Astrocyte (in vitro differentiated cells and primary cell): ENCODE data around the gene RNPS1. TPM values are rescaled to one million over a fixed set of nuclear protein-coding genes. Genes with fewer than 3 reads are reported as not detected.

ENCODE experiments used
- DNase-seq: peaks from one replicate; pipeline ENCODE4 v3.0.0-alpha.2; 2010; ENCODE audit warnings: low read depth
- FAIRE-seq: peaks from 2 replicates; lab custom pipeline; 2011; peaks lifted over from hg19 to GRCh38; lab: Jason Lieb, UNC
- H2AFZ ChIP-seq: 2 replicates; pipeline ENCODE4 v1.6.0; 2012; ENCODE audit warnings: low read depth, low read length, inconsistent platforms
- H3K27ac ChIP-seq: 2 replicates; pipeline ENCODE4 v1.5.1; 2011; ENCODE audit warnings: low read depth, low read length, inconsistent platforms
- H3K27me3 ChIP-seq: 2 replicates; pipeline ENCODE4 v1.6.0; 2011; ENCODE audit warnings: low read length, inconsistent platforms; ENCODE audit not compliant: insufficient read depth
- H3K36me3 ChIP-seq: 2 replicates; pipeline ENCODE4 v1.5.1; 2011; ENCODE audit warnings: low read length, inconsistent platforms; ENCODE audit not compliant: insufficient read depth
- H3K4me1 ChIP-seq: 2 replicates; pipeline ENCODE4 v1.5.1; 2011; ENCODE audit warnings: low read length, inconsistent platforms; ENCODE audit not compliant: insufficient read depth
- H3K4me2 ChIP-seq: 2 replicates; pipeline ENCODE4 v1.6.0; 2012; ENCODE audit warnings: low read length, inconsistent platforms
- H3K4me3 ChIP-seq: 2 replicates; pipeline ENCODE4 v1.5.1; 2011; ENCODE audit warnings: low read depth, mild to moderate bottlenecking, low read length, inconsistent platforms; ENCODE audit not compliant: insufficient read depth
- H3K79me2 ChIP-seq: 2 replicates; pipeline ENCODE4 v1.6.0; 2012; ENCODE audit warnings: mild to moderate bottlenecking, low read length, inconsistent platforms; ENCODE audit not compliant: insufficient read depth
- H3K9ac ChIP-seq: 2 replicates; pipeline ENCODE4 v1.6.0; 2012; ENCODE audit warnings: mild to moderate bottlenecking, low read length, inconsistent platforms
- H3K9me3 ChIP-seq: 2 replicates; pipeline ENCODE4 v1.5.1; 2012; ENCODE audit warnings: low read depth, mild to moderate bottlenecking, low read length, inconsistent platforms; ENCODE audit not compliant: insufficient read depth
- H4K20me1 ChIP-seq: 2 replicates; pipeline ENCODE4 v1.6.0; 2012; ENCODE audit warnings: low read length, inconsistent platforms; ENCODE audit not compliant: insufficient read depth
- H3K27ac Mint-ChIP-seq: one replicate; pipeline ENCODE4 v1.8.0; 2021; ENCODE audit warnings: mild to moderate bottlenecking, mixed read lengths; ENCODE audit not compliant: unreplicated experiment
- H3K27me3 Mint-ChIP-seq: one replicate; pipeline ENCODE4 v1.8.0; 2021; ENCODE audit warnings: low read depth, mixed read lengths; ENCODE audit not compliant: unreplicated experiment
- H3K36me3 Mint-ChIP-seq: one replicate; pipeline ENCODE4 v1.8.0; 2021; ENCODE audit warnings: low read depth, mixed read lengths; ENCODE audit not compliant: unreplicated experiment
- H3K4me1 Mint-ChIP-seq: one replicate; pipeline ENCODE4 v1.8.0; 2021; ENCODE audit warnings: low read depth, mixed read lengths; ENCODE audit not compliant: unreplicated experiment
- H3K4me3 Mint-ChIP-seq: one replicate; pipeline ENCODE4 v1.8.0; 2021; ENCODE audit warnings: mild to moderate bottlenecking, moderate library complexity, mixed read lengths; ENCODE audit not compliant: unreplicated experiment
- H3K9me3 Mint-ChIP-seq: one replicate; pipeline ENCODE4 v1.8.0; 2021; ENCODE audit warnings: mild to moderate bottlenecking, mixed read lengths; ENCODE audit not compliant: unreplicated experiment
- CTCF ChIP-seq: IDR thresholded peaks from 2 replicates; pipeline ENCODE4 v1.5.1; 2011; ENCODE audit warnings: low read depth, mild to moderate bottlenecking, inconsistent platforms, low read length, moderate library complexity; ENCODE audit not compliant: insufficient read depth
- EZH2 ChIP-seq: IDR thresholded peaks from 2 replicates; pipeline ENCODE4 v1.6.1; 2012; ENCODE audit warnings: mild to moderate bottlenecking, low read length, inconsistent platforms; ENCODE audit not compliant: insufficient read depth
- total RNA-seq: library from RNA; stranded (reverse); gene quantifications from 2 replicates; pipeline ENCODE4 v1.2.1, GENCODE V29; 2021

Gene RNPS1
- total RNA-seq, 1 donor from 2014 or later = 209 TPM

- peaks cover 43% of the 10 kb centered on the region for H4K20me1 ChIP-seq
- H2AFZ ChIP-seq = no peak within 1 kb of the TSS
- FAIRE-seq (no peak), DNase-seq (peak; percentile 84)
- TF ChIP-seq EZH2 (no peak), CTCF (peak; percentile 19)
- Mint-ChIP-seq H3K9me3 (no peaks in the 10 kb centered on the region), H3K4me3 (peak within 1 kb of the TSS; percentile 92), H3K27ac (peak within 1 kb of the TSS; percentile 89), H3K36me3 (peaks cover 8% of the 10 kb centered on the region), H3K27me3 (no peaks in the 10 kb centered on the region), H3K4me1 (peaks cover 9% of the 10 kb centered on the region)
- H3K79me2 ChIP-seq = peaks cover 8% of the 10 kb centered on the region
- H3K4me1 ChIP-seq = peaks cover 7% of the 10 kb centered on the region
- H3K4me2 ChIP-seq = peak within 1 kb of the TSS; percentile 89
- peak within 1 kb of the TSS; percentile 72 for H3K4me3 ChIP-seq
- H3K9ac ChIP-seq = peak within 1 kb of the TSS; percentile 85
- H3K27me3 ChIP-seq = no peaks in the 10 kb centered on the region
- H3K27ac ChIP-seq = peak within 1 kb of the TSS; percentile 50
- H3K36me3 ChIP-seq = peaks cover 28% of the 10 kb centered on the region
- no peaks in the 10 kb centered on the region for H3K9me3 ChIP-seq
Measured at GRCh38 chr16:2251296-2252111, 16.4 kb downstream of the RNPS1 start, which contains the start of gene ECI1. Gene ECI1 (minus strand): TSS chr16:2251587. CDS start chr16:2251566, 21 bp downstream.

DNA sequence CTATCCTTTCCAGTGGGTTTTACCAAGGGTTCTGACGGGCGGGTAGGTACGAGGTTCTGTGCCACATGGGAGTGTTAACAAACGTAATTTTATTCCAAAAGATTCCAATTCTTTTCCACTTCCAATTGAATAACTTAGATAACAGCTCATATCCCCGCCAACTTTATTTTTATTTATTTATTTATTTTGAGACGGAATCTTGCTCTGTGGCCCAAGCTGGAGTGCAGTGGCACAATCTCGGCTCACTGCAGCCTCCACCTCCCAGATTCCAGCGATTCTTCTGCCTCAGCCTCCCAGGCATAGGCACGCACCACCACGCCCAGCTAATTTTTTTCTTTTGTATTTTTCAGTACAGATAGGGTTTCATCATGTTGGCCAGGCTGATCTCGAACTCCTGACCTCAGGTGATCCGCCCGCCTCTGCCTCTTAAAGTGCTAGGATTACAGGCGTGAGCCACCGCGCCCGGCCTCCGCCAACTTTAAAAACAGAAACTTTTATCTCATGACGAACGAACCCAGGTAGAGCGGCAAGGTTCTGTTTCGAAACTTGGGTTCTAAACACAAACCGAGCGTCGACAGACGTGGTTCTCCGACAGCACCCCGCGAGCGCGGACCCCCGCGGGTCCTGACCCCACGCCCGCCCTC lies 17.2 kb downstream of the RNPS1 start:
- Histone ChIP-seq H3K4me1 (peaks cover 7% of the 10 kb centered on the region), H3K27me3 (no peaks in the 10 kb centered on the region), H3K79me2 (peaks cover under 1% of the 10 kb centered on the region), H3K9me3 (no peaks in the 10 kb centered on the region), H3K36me3 (peaks cover 27% of the 10 kb centered on the region), H4K20me1 (peaks cover 36% of the 10 kb centered on the region), H3K9ac (peak overlapping the region; percentile 85), H2AFZ (no peak overlapping the region), H3K4me3 (peak overlapping the region; percentile 72), H3K27ac (peak overlapping the region; percentile 50), H3K4me2 (peak overlapping the region; percentile 89)
- peaks cover 10% of the 10 kb centered on the region for H3K36me3 Mint-ChIP-seq
- H3K4me1 Mint-ChIP-seq = peaks cover 9% of the 10 kb centered on the region
- FAIRE-seq = no peak
- no peaks in the 10 kb centered on the region for H3K27me3 Mint-ChIP-seq
- peak overlapping the region; percentile 89 for H3K27ac Mint-ChIP-seq
- no peak for DNase-seq
- TF ChIP-seq CTCF = no peak
- TF ChIP-seq EZH2 = no peak
- H3K4me3 Mint-ChIP-seq = peak overlapping the region; percentile 92
- no peaks in the 10 kb centered on the region for H3K9me3 Mint-ChIP-seq
